Astrocyte of the hippocampus (primary cell): ENCODE data around the gene SKAP1.
"Not testable (repeated sequence)": the region's sequence is repeated elsewhere in the genome, so short reads cannot be mapped to it uniquely, and the experiment has no call there.

ENCODE experiments used
- DNase-seq: peaks from one replicate; pipeline ENCODE4 v3.0.0; 2011; ENCODE audit warnings: low read depth, low spot score

The SKAP1 gene

GRCh38 chr17:48413613-48414405 lies 16.2 kb downstream of the SKAP1 start:
- no peak for DNase-seq

GRCh38 chr17:48412841-48413240 lies 17.2 kb downstream of the SKAP1 start:
- DNase-seq = no peak

GRCh38 chr17:48410821-48411220 lies 19.2 kb downstream of the SKAP1 start:
- not testable (repeated sequence) for DNase-seq

GRCh38 chr17:48409607-48410006 lies 20.4 kb downstream of the SKAP1 start:
- no peak for DNase-seq

GRCh38 chr17:48406936-48407567 lies 23.0 kb downstream of the SKAP1 start:
- DNase-seq = no peak

GRCh38 chr17:48394821-48395220 lies 35.2 kb downstream of the SKAP1 start:
- no peak for DNase-seq

GRCh38 chr17:48393283-48393682 lies 36.7 kb downstream of the SKAP1 start:
- DNase-seq = peak; percentile 6

- no peak for DNase-seq
These were observed 37.2 kb downstream of the SKAP1 start for GRCh38 chr17:48392857-48393256.

GRCh38 chr17:48391444-48391843 lies 38.6 kb downstream of the SKAP1 start:
- no peak for DNase-seq

- DNase-seq = no peak
These were observed 40.1 kb downstream of the SKAP1 start for GRCh38 chr17:48389903-48390302.

- no peak for DNase-seq
These were observed 40.9 kb downstream of the SKAP1 start for GRCh38 chr17:48388955-48389743.

GRCh38 chr17:48386826-48387225 lies 43.2 kb downstream of the SKAP1 start:
- no peak for DNase-seq

- no peak for DNase-seq
These were observed 44.7 kb downstream of the SKAP1 start for GRCh38 chr17:48385319-48385718.

- DNase-seq = no peak
These were observed 45.9 kb downstream of the SKAP1 start for GRCh38 chr17:48384164-48384563.

GRCh38 chr17:48382989-48383388 lies 47.0 kb downstream of the SKAP1 start:
- DNase-seq = no peak

GRCh38 chr17:48378708-48379392 lies 51.2 kb downstream of the SKAP1 start:
- no peak for DNase-seq

- DNase-seq = no peak
These were observed 51.8 kb downstream of the SKAP1 start for GRCh38 chr17:48378238-48378637.

GRCh38 chr17:48376682-48377325 lies 53.2 kb downstream of the SKAP1 start:
- no peak for DNase-seq

- DNase-seq = peak; percentile 37
These were observed 54.7 kb downstream of the SKAP1 start for GRCh38 chr17:48375356-48375755.

GRCh38 chr17:48374650-48375230 lies 55.3 kb downstream of the SKAP1 start:
- DNase-seq = no peak

- DNase-seq = no peak
These were observed 56.1 kb downstream of the SKAP1 start for GRCh38 chr17:48373883-48374282.
